GM18868 (cell line): ENCODE measurements around the gene UGT1A5.

Experiments used
- ATAC-seq: cut with Tn5 transposase; IDR thresholded peaks from one replicate; pipeline ENCODE4 v1.9.1; 2021; ENCODE audit warnings: mild to moderate bottlenecking, moderate library complexity; ENCODE audit not compliant: unreplicated experiment

Gene UGT1A5

DNA sequence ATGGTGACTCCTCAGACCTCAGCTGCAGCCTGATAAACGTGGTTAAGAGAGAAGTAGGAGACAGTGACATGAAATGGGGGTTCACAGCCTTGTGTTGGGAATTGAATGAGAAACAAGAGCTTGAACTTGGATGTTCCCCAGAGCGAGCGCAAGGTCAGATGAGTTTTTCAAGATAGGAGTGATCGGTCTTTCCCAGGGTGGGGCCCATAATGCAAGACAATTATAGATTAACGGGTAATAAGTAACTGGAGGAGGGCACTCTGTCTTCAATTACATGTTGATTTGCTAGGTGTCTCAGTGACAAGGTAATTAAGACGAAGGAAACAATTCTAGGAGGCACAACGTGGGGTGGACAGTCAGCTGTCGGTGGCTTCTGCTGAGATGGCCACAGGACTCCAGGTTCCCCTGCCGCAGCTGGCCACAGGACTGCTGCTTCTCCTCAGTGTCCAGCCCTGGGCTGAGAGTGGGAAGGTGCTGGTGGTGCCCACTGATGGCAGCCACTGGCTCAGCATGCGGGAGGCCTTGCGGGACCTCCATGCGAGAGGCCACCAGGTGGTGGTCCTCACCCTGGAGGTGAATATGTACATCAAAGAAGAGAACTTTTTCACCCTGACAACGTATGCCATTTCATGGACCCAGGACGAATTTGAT, at the start of gene UGT1A5:
Gene UGT1A5, plus strand, starts transcription at position 297 of the 651 bp plus-strand sequence. Its CDS starts 85 bp downstream, at position 382.
- ATAC-seq = no peak

DNA sequence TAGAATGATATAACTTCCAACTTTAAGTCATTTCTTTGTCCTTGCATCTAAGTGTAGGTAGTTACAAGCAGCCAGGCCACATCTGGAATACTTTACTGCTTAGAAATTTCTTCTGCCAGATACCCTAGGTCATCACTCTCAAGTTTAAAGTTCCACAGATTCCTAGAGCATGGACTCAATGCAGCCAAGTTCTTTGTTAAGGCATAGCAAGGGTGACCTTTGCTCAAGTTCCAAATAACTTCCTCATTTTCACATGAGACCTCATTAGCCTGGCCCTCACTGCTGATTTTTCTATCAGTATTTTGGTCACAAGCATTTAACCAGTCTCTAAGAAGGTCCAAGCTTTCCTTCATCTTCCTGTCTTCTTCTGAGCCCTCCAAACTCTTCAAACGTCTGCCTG, 48.8 kb upstream of the UGT1A5 start:
- no peak for ATAC-seq

DNA sequence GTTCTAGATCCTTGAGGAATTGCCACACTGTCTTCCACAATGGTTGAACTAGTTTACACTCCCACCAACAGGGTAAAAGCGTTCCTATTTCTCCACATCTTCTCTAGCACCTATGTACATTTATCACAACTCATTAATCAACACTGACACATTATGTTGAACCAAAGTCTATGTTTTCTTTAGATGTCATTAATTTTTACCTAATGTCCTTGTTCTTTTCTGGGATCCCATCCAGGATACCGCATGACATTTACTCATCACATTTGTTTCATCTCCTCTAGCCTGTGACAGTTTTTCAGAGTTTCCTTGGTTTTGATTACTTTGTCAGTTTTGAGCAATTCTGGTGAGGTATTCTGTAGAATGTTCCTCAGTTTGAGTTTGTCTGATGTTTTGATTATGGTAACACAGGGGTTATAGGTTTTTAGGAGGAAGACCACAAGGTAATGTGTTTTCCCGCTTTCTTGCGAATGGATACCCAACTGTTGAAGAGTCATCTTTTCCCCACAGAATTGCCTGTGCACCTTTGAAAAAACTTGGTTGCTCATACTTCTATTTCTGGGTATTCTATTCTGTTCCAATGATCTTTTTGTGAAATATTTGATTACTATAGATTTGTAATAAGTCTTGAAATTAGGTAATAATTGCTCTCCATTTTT, 44.0 kb upstream of the UGT1A5 start:
- ATAC-seq = no peak

DNA sequence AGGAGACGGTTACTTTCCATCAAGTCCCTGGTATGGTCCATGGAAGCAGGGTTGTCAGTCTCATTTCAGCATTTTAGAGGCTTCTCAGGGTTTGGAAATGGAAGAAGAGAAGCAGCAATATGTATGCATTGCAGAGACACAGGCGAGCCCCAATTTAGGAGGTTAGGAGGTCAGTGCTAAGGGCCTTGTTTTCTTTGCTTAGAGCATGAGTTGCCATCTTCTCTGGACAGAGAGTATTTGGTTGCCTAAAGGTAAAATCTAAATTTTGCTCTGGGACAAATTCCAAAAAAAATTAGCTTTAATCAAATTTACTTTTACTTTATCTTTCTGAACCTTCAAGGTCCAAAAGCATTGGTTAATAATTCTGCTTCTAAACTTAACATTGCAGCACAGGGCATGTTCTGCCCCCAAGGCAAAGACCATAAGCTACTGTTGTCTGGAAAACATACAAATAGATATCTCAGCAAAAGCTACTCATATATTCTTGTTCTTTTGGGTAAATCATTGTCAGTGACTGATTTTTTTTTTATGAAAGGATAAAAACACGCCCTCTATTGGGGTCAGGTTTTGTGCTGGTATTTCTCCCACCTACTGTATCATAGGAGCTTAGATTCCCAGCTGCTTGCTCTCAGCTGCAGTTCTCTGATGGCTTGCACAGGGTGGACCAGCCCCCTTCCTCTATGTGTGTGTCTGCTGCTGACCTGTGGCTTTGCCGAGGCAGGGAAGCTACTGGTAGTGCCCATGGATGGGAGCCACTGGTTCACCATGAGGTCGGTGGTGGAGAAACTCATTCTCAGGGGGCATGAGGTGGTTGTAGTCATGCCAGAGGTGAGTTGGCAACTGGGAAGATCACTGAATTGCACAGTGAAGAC, 41.2 kb upstream of the UGT1A5 start, which contains the start of gene UGT1A9:
Gene UGT1A9, plus strand, starts transcription at position 609 of the 872 bp plus-strand sequence. Its CDS starts 37 bp downstream, at position 646.
- no peak for ATAC-seq

DNA sequence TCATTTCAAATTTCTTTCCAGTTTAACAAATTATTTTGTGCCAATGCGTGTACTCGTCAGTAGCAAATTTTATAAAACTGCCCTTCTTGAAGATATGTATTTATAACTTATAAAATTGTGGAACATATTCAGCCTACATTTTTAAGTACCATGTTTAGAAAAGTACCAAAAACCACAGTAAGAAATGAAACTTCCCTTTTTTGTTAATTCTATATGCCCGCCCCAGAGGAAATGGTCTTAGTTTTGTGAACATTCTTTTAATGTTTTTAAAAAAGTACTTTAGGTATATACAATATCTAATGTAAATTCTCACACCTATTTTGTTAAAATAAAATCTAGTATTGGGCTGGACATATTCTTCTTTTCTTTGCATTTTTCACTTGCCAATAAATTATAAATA, 39.8 kb upstream of the UGT1A5 start:
- ATAC-seq = no peak

DNA sequence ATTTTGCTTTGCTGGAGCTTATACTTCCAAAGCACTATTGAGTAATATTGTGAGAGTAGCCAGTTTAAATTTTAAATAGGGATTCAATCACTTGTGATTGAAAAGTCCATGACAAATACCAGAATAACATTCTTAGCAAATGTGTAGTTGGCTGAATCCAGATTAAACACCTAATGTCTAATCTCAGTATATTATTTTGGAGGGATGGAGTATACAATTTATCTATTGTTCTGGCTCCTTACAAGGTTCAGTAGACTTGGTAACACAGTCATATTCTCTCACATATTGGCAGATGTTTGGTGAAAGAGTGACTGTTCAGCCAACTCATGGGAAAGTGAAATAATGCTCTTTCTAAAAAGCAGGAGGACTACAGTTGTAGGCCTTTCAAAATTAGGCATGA, 38.8 kb upstream of the UGT1A5 start:
- ATAC-seq = no peak

DNA sequence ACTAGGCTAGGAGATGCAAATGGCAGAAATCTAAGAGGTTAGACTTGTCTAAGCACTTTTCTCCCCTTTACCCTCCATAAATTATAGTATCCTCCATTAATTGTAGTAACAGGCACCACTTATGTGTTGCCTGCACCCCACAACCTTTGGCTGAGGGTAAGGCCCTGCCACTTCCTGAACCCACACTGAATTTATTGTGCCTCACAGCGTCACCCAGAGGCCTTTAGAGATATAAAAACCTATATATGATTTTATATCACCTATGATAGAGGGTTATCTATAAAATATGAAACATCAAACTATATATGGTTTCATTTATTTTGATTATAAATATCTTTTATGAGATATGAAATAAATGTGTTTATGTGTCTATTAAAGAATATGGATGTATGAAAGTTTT, 38.4 kb upstream of the UGT1A5 start:
- no peak for ATAC-seq

DNA sequence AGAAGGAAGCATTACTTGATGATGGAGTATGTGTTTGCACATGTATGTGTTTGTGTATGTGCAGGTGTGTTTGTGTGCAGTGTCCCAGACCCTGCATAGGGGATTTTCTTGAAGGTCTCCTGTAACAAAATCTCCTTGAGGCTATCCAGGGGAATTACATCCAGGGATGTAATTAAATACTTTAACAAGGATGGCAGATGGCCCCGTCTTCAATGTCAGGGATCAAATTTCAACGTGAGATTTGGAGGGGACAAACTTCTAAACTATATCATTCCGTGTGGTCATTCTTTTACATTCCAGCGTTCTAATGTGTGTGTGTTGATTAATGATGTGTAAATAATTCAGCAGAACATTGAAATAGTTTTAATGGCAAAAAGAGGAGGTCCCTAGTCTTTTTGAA, 37.7 kb upstream of the UGT1A5 start:
- ATAC-seq = no peak

DNA sequence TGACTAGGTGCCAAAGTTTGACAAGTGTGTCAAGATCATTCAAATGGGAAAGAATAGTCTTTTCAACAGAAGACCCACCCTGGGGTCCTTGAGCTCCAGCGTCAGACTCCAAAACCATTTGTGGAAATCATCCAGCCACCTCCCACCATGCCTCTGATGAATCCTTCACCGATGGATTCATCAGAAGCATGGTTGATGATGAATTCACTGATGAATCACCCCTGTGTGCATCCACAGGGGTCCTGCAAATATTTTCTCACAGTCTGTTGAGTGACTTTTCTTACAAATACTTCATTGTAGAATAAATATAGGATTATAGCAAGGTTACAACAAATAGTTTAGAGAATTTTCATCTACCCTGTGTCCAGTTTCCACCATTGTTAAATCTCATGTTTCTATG, 36.7 kb upstream of the UGT1A5 start:
- ATAC-seq = no peak

DNA sequence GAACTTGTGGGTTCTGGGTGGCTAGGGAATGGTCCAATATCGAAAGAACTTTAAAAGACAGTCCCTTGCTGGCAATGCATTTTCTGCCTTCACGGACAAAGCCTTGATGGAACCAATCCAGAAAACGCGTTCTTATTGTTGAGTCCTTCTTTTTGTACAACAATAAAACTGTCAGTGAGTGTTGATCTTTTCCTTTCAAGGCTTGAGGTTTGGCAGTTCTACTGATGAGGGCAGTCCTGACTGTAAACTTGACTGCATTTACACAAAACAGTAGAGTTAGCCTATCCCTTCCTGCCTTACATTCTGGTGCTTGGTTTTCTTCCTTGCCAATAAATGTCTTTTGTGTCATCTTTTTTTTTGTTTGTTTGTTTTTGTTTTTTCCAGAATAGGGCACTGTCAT, 33.5 kb upstream of the UGT1A5 start:
- no peak for ATAC-seq

DNA sequence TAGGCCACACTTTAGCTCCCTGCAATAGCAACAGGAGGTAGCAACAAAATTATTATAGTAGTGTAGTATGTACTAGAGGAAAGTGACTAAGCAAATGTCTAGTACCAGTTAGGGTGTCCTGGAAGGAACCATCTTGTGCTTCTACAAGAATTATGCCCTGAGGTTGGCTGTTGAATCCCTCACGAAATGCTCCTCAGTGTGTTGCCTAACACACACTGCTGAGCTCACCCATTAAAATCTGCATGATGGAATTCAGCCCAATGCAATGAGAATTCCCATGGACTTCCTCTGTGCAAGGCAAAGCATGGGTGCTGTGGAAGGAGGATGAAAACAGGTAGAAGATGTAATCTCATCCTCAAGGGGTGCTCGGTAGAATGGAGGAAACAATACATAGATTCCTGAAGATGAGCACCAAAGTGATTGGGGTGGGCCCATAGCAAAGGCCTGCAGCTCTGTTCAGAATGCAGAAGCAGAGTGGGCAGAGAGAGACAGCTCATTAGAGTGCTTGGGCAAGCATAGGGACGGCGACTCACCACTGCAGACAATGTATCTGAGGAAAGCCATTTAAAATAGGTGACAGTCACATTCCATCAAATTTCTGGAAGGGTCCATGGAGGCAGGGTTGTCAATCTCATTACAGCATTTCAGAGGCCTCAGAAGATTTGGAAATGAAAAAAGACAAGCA, 32.2 kb upstream of the UGT1A5 start:
- no peak for ATAC-seq

DNA sequence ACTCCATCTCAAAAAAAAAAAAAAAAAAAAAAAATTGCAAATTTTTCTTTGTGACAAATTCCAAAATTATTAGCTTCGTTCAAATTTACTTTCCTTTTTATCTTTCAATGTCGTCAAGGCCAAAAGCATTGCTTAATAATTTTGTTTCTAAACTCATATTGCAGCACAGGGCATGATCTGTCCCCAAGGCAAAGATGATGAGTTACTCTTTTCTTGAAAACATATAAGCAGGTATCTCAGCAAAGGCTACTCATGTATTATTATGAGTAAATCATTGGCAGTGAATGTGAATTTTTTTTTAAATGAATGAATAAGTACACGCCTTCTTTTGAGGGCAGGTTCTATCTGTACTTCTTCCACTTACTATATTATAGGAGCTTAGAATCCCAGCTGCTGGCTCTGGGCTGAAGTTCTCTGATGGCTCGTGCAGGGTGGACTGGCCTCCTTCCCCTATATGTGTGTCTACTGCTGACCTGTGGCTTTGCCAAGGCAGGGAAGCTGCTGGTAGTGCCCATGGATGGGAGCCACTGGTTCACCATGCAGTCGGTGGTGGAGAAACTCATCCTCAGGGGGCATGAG, 31.1 kb upstream of the UGT1A5 start, which contains the start of gene UGT1A7:
Gene UGT1A7, plus strand, starts transcription at position 381 of the 579 bp plus-strand sequence. Its CDS starts 37 bp downstream, at position 418.
- ATAC-seq = no peak

DNA sequence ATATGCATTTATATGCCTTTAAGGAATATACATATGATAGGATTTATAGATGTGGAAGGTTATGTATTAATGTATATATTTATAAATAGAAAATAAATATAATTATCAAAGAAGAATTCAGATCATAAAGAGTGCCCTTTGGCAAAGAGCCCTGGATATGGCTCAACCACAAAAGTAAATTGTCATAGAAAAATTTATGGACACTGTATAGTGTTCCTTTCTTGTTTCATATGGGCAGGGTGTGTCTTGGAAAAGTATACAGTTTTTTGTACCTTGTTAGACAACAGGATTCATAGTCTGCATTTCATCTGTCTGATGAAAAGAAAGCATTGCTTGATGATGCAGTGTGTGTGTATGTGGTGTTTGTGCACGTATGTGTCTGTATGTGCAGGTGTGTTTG, 28.1 kb upstream of the UGT1A5 start:
- ATAC-seq = no peak

DNA sequence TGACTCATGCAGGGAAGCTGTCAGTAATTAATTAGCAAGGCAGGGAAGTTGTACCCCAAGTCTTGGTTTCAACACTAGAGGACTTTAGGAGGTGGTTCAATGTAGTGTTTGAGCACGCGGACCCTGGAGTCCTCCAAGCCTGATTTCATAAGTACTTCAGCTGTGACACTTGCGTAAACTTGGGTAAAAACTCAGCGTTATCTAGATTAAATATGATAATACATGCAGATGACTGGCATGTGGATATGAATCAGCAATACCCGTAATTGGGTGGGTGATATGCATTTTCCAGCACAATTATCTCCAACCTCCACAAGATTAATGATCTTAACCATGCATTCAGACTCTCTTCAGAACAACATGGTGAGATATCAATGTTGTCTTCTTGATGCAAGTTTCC, 25.8 kb upstream of the UGT1A5 start:
- no peak for ATAC-seq

DNA sequence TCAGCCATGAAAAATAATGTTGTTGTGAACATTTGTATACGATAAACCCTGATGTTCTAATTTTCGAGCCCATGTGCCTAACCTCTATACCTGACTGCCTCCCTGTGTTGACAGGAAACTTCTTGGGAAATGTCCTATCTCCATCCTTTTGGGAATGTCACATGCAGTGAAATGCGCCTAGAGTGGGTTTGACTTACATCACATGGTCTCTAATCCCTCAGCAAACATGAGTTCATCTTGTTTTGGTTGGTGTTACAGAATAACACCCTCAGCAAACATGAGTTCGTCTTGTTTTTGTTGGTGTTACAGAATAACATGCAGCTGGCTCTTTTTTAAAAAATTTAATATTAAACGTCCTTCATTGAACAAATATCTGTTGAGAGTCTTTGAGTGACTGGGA, 24.4 kb upstream of the UGT1A5 start:
- no peak for ATAC-seq

DNA sequence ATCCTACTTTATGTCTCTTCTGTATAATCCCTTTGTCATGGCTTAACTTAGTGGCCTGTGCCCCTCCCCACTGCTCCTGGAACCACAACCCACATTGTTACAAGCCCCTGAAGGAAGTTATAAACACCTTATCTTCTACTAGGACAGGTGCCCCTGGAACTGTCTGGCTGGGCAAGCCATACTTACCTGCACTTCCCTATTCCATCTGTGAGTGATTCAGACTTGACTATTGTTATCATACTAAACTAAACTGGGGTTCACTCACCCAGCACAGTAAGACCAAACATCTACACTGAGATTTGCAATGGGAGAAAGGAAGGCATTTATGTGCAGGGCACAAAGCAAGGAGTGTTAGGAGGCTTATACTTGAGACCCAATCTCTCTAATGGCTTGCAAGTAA, 23.7 kb upstream of the UGT1A5 start:
- ATAC-seq = no peak

DNA sequence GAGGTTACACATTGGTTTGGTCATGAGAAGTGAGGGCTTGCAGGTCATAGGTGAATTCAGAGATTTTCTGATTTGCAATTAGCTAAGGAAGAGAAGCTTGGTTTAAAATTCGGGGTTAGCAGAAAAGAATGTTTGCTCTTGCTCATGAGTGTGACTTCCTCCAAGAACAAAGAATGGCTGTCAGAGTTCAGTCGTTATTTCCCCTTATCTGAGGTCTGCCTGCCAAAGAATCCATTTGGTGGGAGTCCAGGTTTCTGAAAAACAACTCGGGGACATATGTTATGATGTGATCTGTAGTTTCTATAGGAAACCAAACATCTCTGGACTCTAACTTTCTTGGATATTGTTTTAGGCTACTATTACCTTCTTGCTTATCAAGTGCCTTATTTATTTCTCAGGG, 23.2 kb upstream of the UGT1A5 start:
- ATAC-seq = no peak

DNA sequence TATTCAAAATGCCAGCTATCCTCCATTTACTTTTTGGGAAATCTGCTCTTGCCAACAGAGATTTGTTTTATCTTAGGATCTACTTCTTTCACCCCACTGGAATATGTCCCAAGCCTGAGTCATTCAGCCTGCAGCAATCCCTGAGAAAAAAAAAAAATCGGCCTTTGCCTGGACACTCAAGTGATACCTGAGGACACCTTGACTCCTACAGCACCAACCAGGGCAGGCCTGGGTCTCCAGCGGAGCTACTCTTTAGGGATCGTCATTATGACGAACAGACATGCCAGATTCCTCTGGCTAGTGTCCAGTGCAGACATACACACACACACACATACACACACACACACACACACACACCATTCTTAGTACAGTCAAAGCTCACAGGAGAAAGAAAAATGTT, 22.3 kb upstream of the UGT1A5 start:
- no peak for ATAC-seq

DNA sequence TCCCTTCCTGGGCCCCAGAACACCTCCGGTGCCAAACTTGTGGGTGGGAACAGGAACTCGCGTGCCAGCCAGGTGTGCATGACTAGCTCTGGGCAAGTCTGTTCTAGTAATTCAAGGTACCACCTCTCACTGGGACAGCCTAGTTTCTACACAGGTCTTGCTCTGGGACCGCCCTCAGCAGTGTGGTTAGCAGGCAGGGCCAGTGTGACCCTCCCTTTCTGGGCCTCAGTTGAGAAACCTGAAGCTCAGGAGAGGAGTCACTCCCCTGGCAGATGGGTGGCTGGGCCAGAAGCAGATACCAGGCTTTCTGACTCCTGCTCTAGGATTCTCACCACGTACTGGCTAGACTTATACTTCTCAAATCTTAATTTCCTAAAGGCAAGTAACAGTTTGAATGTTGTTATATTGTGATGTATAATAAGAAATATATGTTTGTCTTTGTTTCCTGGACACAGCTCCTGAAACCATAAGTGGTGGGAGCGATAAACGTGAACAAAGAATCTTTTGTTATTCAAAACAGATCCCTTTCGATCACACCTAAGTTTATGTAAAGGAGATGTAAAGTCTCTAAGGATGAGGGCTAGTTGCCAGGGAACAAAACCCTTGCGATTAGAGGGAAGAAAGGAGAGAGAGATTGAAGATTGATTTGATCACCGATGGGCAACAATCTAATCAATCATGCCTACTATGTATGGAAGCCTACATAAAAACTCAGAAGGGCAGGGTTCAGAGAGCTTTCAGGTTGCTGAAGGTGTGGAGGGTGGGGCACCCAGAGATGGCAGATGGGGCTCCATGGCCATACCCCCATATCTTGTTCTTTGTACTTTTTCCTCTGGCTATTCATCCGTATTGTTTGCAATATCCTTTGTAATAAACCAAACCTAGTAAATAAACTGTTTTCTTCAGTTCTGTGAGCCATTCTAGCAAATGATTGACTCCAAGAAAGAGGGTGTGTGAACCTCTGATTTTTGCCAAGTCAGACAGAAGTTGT, 21.0 kb upstream of the UGT1A5 start:
- ATAC-seq = no peak

DNA sequence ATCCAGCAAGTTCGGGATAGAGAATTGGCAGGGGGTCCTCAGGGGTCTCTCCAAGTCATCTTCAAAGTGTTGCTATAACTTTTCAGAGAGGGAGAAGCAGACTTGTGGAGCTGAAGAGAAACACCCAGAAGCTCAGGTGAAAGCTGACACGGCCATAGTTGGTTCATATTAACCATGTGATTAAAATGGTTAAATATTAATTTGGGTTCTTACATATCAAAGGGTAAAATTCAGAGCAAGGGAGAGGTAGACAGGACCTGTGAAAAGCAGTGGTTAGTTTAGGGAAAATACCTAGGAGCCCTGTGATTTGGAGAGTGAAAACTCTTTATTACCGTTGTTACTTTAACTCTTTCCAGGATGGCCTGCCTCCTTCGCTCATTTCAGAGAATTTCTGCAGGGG, 20.1 kb upstream of the UGT1A5 start, which contains the start of gene UGT1A6:
Gene UGT1A6, plus strand, starts transcription at position 243 of the 400 bp plus-strand sequence. Its CDS starts 115 bp downstream, at position 358.
- ATAC-seq = no peak
